HG03469 (cell line): ENCODE data around the gene CCDC187.

Experiments used
- ATAC-seq: cut with Tn5 transposase; IDR thresholded peaks from one replicate; pipeline ENCODE4 v1.9.1; 2021; ENCODE audit warnings: mild to moderate bottlenecking, moderate library complexity, moderate number of reproducible peaks; ENCODE audit not compliant: unreplicated experiment

The CCDC187 gene

GRCh38 chr9:136231478-136232297 is 72.2 kb downstream of the CCDC187 start:
- ATAC-seq, result no peak

- ATAC-seq, result no peak
Measured at GRCh38 chr9:136230773-136231172, 73.1 kb downstream of the CCDC187 start.

GRCh38 chr9:136230365-136230764 is 73.5 kb downstream of the CCDC187 start:
- no peak for ATAC-seq

- no peak for ATAC-seq
Measured at GRCh38 chr9:136229096-136230065, 74.5 kb downstream of the CCDC187 start.

- no peak for ATAC-seq
Measured at GRCh38 chr9:136228107-136228875, 75.6 kb downstream of the CCDC187 start.

GRCh38 chr9:136226680-136227407 is 77.0 kb downstream of the CCDC187 start:
- ATAC-seq, result no peak

GRCh38 chr9:136225748-136226679 is 77.9 kb downstream of the CCDC187 start:
- no peak for ATAC-seq

GRCh38 chr9:136225366-136225747 is 78.5 kb downstream of the CCDC187 start:
- ATAC-seq, result no peak

GRCh38 chr9:136223871-136224640 is 79.8 kb downstream of the CCDC187 start:
- no peak for ATAC-seq

- no peak for ATAC-seq
Measured at GRCh38 chr9:136222906-136223285, 81.0 kb downstream of the CCDC187 start.

- no peak for ATAC-seq
Measured at GRCh38 chr9:136222166-136222905, 81.6 kb downstream of the CCDC187 start.

GRCh38 chr9:136220017-136220729 is 83.7 kb downstream of the CCDC187 start:
- ATAC-seq, result no peak

- no peak for ATAC-seq
Measured at GRCh38 chr9:136219276-136219675, 84.6 kb downstream of the CCDC187 start.

- ATAC-seq, result no peak
Measured at GRCh38 chr9:136218673-136219072, 85.2 kb downstream of the CCDC187 start.

- ATAC-seq, result no peak
Measured at GRCh38 chr9:136218271-136218670, 85.6 kb downstream of the CCDC187 start.

- ATAC-seq, result no peak
Measured at GRCh38 chr9:136216541-136217244, 87.2 kb downstream of the CCDC187 start.

GRCh38 chr9:136213733-136214132 is 90.2 kb downstream of the CCDC187 start:
- ATAC-seq, result no peak
